NB4 (cell line): ENCODE data around the gene RGL1.
A peak's percentile ranks its signal among the peaks of the same experiment; 100 is the strongest.

Source experiments
- DNase-seq: peaks from one replicate; pipeline ENCODE4 v3.0.0; 2010; ENCODE audit warnings: low read depth
- H3K4me3 ChIP-seq: one replicate; pipeline ENCODE4 v1.5.1; 2011; ENCODE audit warnings: mild to moderate bottlenecking, low read depth, low read length, moderate library complexity
- CTCF ChIP-seq: IDR thresholded peaks from one replicate; pipeline ENCODE4 v1.5.1; 2012; ENCODE audit warnings: low read depth, low read length
- MAX ChIP-seq: IDR thresholded peaks from 2 replicates; pipeline ENCODE4 v1.6.1; 2011; ENCODE audit warnings: low read depth, low read length
- MYC ChIP-seq: IDR thresholded peaks from 2 replicates; pipeline ENCODE4 v1.6.1; 2011; ENCODE audit warnings: low read depth, low read length
- POLR2A ChIP-seq: IDR thresholded peaks from 2 replicates; pipeline ENCODE4 v1.6.1; 2011; ENCODE audit warnings: mild to moderate bottlenecking; ENCODE audit not compliant: insufficient read length; ENCODE audit errors: extremely low read depth

RGL1 gene

GRCh38 chr1:183804916-183805841 is at the start of gene RGL1:
TSS of gene RGL1 (plus strand) at chr1:183805120. CDS start at chr1:183805298, 178 bp downstream.
- DNase-seq = peak; percentile 7
- TF ChIP-seq MYC (no peak), CTCF (no peak), POLR2A (no peak), MAX (no peak)
- H3K4me3 ChIP-seq = no peak within 1 kb of the TSS

- H3K4me3 ChIP-seq = no peak overlapping the region
- no peak for TF ChIP-seq CTCF
- TF ChIP-seq MAX = no peak
- no peak for TF ChIP-seq POLR2A
- no peak for TF ChIP-seq MYC
- no peak for DNase-seq
These were observed 48.6 kb upstream of the RGL1 start for GRCh38 chr1:183756326-183756725.

DNA sequence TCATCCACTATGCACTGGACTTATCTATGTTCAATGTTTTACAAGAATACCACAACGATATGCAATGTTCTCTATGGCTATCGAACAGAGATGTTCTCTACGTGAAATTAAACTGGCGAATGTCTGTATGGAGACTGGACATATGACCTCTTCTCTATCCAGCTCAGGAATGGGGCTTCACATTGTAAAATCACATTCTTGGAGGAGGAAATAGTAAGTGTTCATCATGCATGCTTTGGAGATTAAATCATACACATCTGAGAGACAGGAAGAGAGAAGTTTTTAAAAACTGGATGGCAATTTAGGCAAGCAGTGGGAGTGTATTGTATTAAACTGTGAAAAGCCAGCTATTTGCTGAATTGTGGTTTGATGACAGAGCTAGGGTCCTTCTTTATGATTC is 47.9 kb upstream of the RGL1 start:
- DNase-seq = no peak
- TF ChIP-seq CTCF (no peak), POLR2A (no peak), MYC (no peak), MAX (no peak)
- H3K4me3 ChIP-seq = no peak overlapping the region

- no peak for DNase-seq
These were observed 46.0 kb upstream of the RGL1 start for GRCh38 chr1:183758913-183759312.

DNA sequence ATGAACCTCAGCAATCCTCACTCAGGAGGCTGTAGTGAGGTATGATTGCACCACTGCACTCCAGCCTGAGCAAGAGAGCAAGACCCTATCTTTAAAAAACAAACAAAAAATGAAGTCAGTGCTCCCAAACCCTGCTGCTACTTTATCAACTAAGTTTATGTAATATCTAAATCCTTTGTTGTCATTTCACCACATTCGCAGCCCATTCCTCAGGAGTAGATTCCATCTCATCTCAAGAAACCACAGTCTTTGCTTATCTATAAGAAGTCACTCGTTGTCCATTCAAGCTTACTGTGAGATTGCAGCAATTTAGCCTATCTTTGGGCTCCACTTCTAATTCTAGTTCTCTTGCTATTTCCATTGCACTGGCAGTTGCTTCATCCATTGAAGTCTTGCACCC is 44.3 kb upstream of the RGL1 start:
- no peak for DNase-seq
- no peak for TF ChIP-seq MAX
- TF ChIP-seq CTCF = no peak
- TF ChIP-seq POLR2A = no peak
- TF ChIP-seq MYC = no peak

More at GRCh38 chr1:183758913-183759312, 46.0 kb upstream of the RGL1 start:
- TF ChIP-seq CTCF (no peak), MYC (no peak), POLR2A (no peak), MAX (no peak)
- no peak overlapping the region for H3K4me3 ChIP-seq

More for the DNA sequence above, 44.3 kb upstream of the RGL1 start:
- no peak overlapping the region for H3K4me3 ChIP-seq
